NCI-H2029 (cell line): ENCODE measurements around the gene DHFR.

Experiments used
- DNase-seq: peaks from one replicate; lab custom pipeline; 2025; lab: John Stamatoyannopoulos, UW

DHFR gene

DNA sequence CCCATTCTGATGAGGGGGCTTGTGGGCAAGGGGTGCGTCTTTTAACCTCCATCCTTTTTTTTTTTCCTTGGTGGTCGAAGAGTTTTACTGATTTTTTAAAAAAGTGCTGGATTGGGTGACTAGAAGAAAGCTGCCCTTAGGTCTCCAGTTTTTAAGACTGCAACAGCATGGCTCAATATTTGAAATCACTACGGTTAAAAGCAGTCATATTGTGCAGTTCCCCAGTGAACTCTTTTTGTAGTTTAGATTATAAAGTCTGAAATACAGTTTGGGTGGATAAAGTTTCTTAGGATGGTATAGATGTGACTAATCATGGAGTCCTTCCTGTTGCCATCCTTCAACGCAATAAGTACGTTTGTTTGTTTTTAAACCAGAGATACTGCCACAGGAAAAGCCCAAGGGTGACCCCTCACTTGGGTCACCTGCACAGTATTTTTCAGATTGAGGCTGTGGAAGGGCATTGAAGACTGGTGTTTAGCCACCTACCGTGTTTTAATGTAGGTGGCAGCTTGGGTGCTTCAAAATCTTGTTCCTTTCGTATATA is 520 bp upstream of the DHFR start:
- DNase-seq: no peak

- no peak for DNase-seq
Measured at GRCh38 chr5:80654054-80654390, 761 bp downstream of the DHFR start.

DNA sequence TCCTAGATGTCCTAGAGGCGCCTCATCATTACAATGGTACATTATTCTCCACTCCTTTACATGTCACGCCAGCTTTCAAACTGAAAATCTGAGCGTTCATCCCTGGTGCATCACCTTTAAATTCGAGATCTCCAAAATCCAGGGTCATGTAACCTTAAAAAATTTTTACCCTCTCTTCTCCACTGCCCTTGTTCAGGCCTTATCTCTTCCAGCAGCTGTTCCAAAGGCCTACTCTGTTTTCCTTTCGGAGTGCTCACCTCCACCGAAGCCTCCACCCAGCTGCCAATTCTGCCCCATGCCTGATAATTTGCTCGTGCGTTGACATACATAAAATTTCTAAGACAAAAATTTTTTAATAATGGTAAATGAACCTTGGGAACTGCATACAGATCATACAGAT is 1.3 kb downstream of the DHFR start:
- no peak for DNase-seq

GRCh38 chr5:80646926-80647325 is 7.9 kb downstream of the DHFR start:
- DNase-seq: no peak

- no peak for DNase-seq
Measured at GRCh38 chr5:80644900-80645299, 9.9 kb downstream of the DHFR start.

- DNase-seq: no peak
Measured at GRCh38 chr5:80641353-80641752, 13.4 kb downstream of the DHFR start.

GRCh38 chr5:80634193-80634592 is 20.6 kb downstream of the DHFR start:
- DNase-seq: no peak

GRCh38 chr5:80632700-80633099 is 22.1 kb downstream of the DHFR start:
- DNase-seq: no peak

DNA sequence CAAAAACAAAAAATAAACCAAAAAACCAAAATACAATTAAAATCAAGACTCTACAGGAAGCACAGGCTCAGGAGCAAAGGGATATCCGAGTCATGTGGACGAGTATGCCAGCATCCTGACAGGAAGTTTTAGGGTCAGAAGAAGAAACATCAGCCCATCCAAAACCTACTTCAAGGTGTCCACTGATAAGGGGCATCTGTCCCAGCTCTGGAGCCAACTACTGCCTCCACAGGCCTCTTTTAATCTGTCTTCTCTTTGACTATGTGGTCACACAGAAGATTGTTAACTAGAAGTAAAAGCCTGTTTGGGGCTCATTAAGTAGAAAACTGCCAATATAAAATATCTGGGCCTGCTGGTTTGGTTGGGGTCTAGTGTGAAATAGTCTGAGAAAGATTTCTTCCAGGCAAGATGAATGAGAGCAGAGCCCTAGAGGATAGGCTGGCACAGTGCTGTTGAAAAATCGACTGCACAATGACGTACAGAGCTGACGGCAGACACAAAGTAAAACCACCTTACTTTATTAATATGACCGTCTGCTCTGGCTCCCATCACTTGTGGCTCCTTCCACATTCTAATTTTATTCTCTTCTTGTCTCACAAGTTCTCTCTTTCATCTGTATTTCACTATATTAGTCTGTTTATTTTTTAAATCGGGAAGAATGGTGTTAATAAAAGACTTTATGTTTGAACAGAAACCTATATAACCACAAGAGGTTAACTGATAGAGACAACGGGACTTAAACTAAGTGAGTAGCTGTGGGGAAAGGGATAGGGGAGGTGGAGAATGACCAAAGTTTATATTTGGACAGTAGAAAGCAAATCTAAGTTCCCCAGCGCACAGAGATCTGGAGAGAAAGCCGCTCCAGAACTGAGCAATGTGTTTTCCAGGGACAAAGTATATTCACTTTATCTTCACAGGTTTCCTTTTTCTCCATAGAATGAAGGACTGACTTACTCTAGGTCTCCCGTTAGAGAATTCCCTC is 23.2 kb downstream of the DHFR start:
- DNase-seq: no peak

- no peak for DNase-seq
Measured at GRCh38 chr5:80629281-80629680, 25.5 kb downstream of the DHFR start.

DNA sequence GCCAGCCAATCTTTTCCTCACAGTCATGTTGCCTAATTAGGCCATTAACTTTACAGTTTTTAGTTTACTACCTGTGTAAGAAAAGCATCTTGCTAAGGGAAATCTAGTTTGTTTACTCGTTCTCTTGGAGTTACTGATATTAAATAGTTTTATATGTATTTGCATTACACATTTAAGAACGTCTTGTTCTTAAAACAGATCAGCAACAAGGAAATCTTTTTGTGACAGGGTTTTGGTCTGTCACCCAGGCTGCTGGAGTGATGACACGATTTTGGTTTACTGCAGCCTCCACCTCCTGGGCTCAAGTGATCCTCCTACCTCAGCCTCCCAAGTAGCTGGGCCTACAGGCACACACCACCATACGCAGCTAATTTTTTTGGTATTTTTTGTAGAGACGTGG is 29.6 kb downstream of the DHFR start:
- DNase-seq: no peak

DNA sequence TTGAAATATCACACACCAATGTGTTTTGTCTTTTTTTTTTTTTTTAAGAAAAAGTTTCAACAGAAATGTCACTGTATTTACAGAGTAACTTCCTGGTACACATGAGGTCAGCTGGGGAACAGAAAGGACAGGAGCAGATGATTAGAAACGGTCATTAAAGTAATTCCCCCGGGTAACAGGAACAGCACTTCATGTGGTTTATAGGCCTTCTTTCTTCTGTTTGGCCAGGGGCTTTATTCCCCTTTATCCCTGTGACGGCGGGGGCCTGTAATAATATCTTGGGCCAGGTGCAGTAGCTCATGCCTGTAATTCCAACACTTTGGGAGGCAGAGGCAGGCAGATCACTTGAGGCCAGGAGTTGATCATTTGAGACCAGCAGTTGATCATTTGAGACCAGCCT is 30.8 kb downstream of the DHFR start:
- DNase-seq: peak; percentile 4

- no peak for DNase-seq
Measured at GRCh38 chr5:80622756-80623155, 32.0 kb downstream of the DHFR start.

- no peak for DNase-seq
Measured at GRCh38 chr5:80620211-80620610, 34.6 kb downstream of the DHFR start.

DNA sequence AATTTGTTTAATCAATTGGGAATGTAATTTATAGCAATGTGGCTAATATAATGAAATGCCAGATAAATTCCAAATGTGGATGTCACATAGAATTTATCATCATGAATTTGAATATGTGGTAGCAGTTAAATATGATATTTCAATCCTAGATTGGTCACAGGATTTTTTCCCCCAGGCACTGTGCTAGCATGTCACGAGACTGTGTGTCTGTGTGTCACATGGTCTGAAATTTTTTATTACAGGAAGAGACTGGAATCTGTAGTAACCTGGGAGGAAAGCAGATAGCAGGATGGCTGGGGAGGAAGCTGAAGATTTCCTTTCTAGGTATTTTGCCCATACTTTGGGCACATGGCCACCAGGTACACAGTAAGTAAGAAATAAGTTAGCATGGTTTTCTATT is 35.7 kb downstream of the DHFR start:
- no peak for DNase-seq

DNA sequence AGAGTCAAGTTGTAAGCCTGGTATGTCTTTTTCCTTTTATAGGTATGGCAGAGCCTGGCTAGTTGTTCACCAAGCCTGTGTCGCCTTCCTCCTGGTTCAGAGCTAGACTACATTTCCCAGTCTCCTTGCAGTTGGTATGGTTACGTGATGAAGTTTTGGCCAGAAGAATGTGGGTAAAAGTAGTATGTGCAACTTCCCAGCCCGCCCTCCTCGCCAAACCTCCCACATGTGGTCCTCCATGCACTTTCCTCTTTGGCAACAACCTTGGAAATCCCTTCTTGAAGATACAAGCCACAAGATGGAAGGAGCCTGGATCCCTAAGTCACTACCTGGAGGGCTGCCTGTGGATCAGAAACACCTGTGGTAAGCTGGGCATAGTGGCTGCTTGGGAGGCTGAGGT is 36.3 kb downstream of the DHFR start:
- DNase-seq: no peak

GRCh38 chr5:80615266-80615914 is 39.4 kb downstream of the DHFR start:
- DNase-seq: no peak

- no peak for DNase-seq
Measured at GRCh38 chr5:80609692-80610091, 45.1 kb downstream of the DHFR start.

DNA sequence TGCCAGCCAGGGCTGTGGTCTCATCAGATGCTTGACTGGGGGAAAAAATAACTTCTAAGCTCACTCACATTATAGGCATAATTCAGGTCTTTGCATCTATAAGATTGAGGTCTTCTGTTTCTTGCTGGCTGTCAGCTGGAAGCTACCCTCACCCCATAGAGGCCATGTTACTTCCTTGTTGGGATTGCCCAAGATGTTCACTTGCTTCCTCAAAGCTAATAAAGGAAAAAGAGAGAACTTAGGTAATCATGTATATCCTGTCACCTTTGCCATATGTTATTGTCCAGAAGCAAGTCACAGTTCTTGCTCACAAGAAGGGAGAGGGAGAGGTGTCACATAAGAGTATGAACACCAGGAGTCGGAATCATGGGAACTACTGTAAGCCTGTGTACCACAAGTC is 46.1 kb downstream of the DHFR start:
- no peak for DNase-seq

- DNase-seq: no peak
Measured at GRCh38 chr5:80607832-80608231, 47.0 kb downstream of the DHFR start.

DNA sequence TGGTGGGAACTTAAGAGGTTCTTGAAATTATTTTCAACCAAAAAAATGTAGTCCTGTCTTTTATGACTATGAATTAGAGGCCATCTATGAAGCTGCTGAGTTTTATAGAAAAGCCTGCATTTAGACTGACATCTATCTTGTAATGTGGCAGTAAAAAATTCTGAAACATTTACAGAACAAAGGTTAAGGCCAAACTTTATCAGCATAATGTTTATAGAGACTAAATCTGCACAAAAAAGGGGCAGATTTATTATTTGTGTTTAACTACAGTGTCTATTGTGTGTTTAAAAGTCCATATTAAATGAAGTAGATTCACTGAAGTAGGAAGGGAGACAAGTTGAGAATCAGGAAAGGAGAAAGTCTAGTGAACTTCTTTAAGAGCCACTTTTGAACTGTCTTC is 47.4 kb downstream of the DHFR start:
- DNase-seq: no peak

DNA sequence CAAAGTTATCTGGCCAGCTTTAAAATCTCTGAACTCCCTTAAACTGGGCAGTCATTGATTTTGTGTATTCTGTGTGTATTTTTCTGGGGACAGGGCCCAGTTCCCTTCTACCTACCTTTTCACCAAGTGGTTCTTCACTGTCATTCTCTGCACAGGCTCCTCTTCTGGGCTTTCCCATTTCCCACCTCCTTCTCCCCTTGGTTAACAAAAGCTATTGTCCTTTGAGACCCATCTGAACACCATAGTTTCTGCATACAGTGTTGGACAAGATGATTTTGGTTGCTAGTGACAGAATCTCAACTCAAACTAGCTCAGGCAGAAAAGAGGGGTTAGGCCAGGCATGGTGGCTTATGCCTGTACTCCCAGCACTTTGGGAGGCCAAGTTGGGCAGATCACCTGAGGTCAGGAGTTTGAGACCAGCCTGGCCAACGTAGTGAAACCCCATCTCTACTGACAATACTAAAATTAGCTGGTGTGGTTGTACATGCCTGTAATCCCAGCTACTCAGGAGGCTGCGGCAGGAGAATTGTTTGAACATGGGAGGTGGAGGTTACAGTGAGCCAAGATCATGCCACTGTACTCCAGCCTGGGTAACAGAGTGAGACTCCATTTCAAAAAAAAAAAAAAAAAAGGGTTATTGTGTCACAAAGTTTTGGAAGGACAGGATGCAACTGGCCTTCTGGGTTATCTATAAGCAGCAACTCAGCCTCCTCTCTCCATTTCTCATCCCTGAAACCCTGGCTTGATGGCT is 53.7 kb downstream of the DHFR start:
- no peak for DNase-seq

- DNase-seq: no peak
Measured at GRCh38 chr5:80597500-80597899, 57.3 kb downstream of the DHFR start.
